GM20000 (cell line): ENCODE data around the gene OR5M11.
"Not testable (repeated sequence)": the region's sequence is repeated elsewhere in the genome, so short reads cannot be mapped to it uniquely, and the experiment has no call there.

Experiments used
- DNase-seq: peaks from one replicate; pipeline ENCODE4 v3.0.0; 2012; ENCODE audit warnings: low spot score
- CTCF ChIP-seq: IDR thresholded peaks from 2 replicates; pipeline ENCODE4 v1.5.1; 2012; ENCODE audit warnings: mild to moderate bottlenecking, control low read depth; ENCODE audit errors: extremely low read depth, missing control alignments

Gene OR5M11

GRCh38 chr11:56543157-56543556 is at the start of gene OR5M11:
Gene OR5M11 (minus strand): TSS chr11:56543257. CDS start chr11:56543257, 0 bp downstream.
- no peak for DNase-seq
- TF ChIP-seq CTCF = no peak

GRCh38 chr11:56592088-56592717 is 49.1 kb upstream of the OR5M11 start:
- DNase-seq = not testable (repeated sequence)

GRCh38 chr11:56577621-56578020 is 34.6 kb upstream of the OR5M11 start, which contains the start of gene OR5M10:
Gene OR5M10 (minus strand): TSS chr11:56577721. CDS start chr11:56577721, 0 bp downstream.
- no peak for DNase-seq

GRCh38 chr11:56558574-56558973 is 15.5 kb upstream of the OR5M11 start:
- no peak for TF ChIP-seq CTCF
- DNase-seq = no peak

More at GRCh38 chr11:56577621-56578020, 34.6 kb upstream of the OR5M11 start, which contains the start of gene OR5M10:
- no peak for TF ChIP-seq CTCF

- not testable (repeated sequence) for DNase-seq
Observed at GRCh38 chr11:56554691-56555090, 11.6 kb upstream of the OR5M11 start.

GRCh38 chr11:56545531-56545930 is 2.5 kb upstream of the OR5M11 start:
- TF ChIP-seq CTCF = no peak

GRCh38 chr11:56543739-56544138 is 682 bp upstream of the OR5M11 start:
- DNase-seq = no peak
- no peak for TF ChIP-seq CTCF

More at GRCh38 chr11:56545531-56545930, 2.5 kb upstream of the OR5M11 start:
- no peak for DNase-seq

- TF ChIP-seq CTCF = no peak
- no peak for DNase-seq
Observed at GRCh38 chr11:56533054-56533740, 9.9 kb downstream of the OR5M11 start.
